Trophoblast cell (in vitro differentiated cells and primary cell): Measurements from ENCODE around the gene MYO18A.

Experiments used
- DNase-seq, 2 donors: peaks; one replicate each; pipeline ENCODE4 v3.0.0-alpha.2; 2016
- H2AFZ ChIP-seq: 2 replicates; pipeline ENCODE4 v1.6.1; 2013; ENCODE audit warnings: low read length, moderate library complexity, mild to moderate bottlenecking; ENCODE audit not compliant: insufficient read depth, poor library complexity
- H2AK5ac ChIP-seq: 2 replicates; pipeline ENCODE4 v1.6.1; 2013; ENCODE audit warnings: mild to moderate bottlenecking, low read length
- H2BK120ac ChIP-seq: 2 replicates; pipeline ENCODE4 v1.6.1; 2013; ENCODE audit warnings: low read length, mild to moderate bottlenecking, moderate library complexity; ENCODE audit not compliant: insufficient read depth, poor library complexity
- H2BK12ac ChIP-seq: 2 replicates; pipeline ENCODE4 v1.6.1; 2013; ENCODE audit warnings: mild to moderate bottlenecking, low read length, moderate library complexity
- H2BK5ac ChIP-seq: 2 replicates; pipeline ENCODE4 v1.6.1; 2013; ENCODE audit warnings: low read length, low read depth, moderate library complexity, mild to moderate bottlenecking; ENCODE audit not compliant: poor library complexity
- H3K14ac ChIP-seq: 2 replicates; pipeline ENCODE4 v1.6.1; 2013; ENCODE audit warnings: mild to moderate bottlenecking, low read length
- H3K18ac ChIP-seq: 2 replicates; pipeline ENCODE4 v1.6.1; 2013; ENCODE audit warnings: mild to moderate bottlenecking, low read length
- H3K23ac ChIP-seq: 2 replicates; pipeline ENCODE4 v1.6.1; 2013; ENCODE audit warnings: low read length
- H3K27ac ChIP-seq: 2 replicates; pipeline ENCODE4 v1.5.1; 2013; ENCODE audit warnings: low read depth, mild to moderate bottlenecking, inconsistent platforms, low read length, moderate library complexity
- H3K27me3 ChIP-seq: 2 replicates; pipeline ENCODE4 v1.6.1; 2013; ENCODE audit warnings: inconsistent platforms, mild to moderate bottlenecking, low read length, moderate library complexity; ENCODE audit not compliant: insufficient read depth
- H3K36me3 ChIP-seq, 2 experiments: 1 replicate in 1 of 2; 2 replicates in 1 of 2; pipeline ENCODE4 v1.6.1; 2013; ENCODE audit warnings: low read length in 2 of 2, mild to moderate bottlenecking in 2 of 2, moderate library complexity in 1 of 2; ENCODE audit not compliant: insufficient read depth in 2 of 2, control insufficient read depth in 1 of 2
- H3K4ac ChIP-seq: 2 replicates; pipeline ENCODE4 v1.6.1; 2013; ENCODE audit warnings: low read depth, mild to moderate bottlenecking, low read length, moderate library complexity
- H3K4me1 ChIP-seq, 2 experiments: 1 replicate in 1 of 2; 2 replicates in 1 of 2; pipeline ENCODE4 v1.6.1; 2013; ENCODE audit warnings: low read length in 2 of 2, mild to moderate bottlenecking in 2 of 2, moderate library complexity in 1 of 2; ENCODE audit not compliant: insufficient read depth in 2 of 2, control insufficient read depth in 1 of 2
- H3K4me2 ChIP-seq: 2 replicates; pipeline ENCODE4 v1.6.1; 2013; ENCODE audit warnings: inconsistent platforms, mild to moderate bottlenecking, low read length, moderate library complexity
- H3K4me3 ChIP-seq: 2 replicates; pipeline ENCODE4 v1.5.1; 2013; ENCODE audit warnings: mild to moderate bottlenecking, low read depth, low read length, inconsistent platforms
- H3K79me1 ChIP-seq: one replicate; pipeline ENCODE4 v1.6.1; 2013; ENCODE audit warnings: low read length
- H3K79me2 ChIP-seq: 2 replicates; pipeline ENCODE4 v1.6.1; 2013; ENCODE audit warnings: low read length, mild to moderate bottlenecking; ENCODE audit not compliant: control insufficient read depth, insufficient read depth, poor library complexity
- H3K9ac ChIP-seq: 2 replicates; pipeline ENCODE4 v1.6.1; 2013; ENCODE audit warnings: mild to moderate bottlenecking, low read length
- H3K9me3 ChIP-seq: 2 replicates; pipeline ENCODE4 v1.6.1; 2013; ENCODE audit warnings: low read depth, mild to moderate bottlenecking, control low read depth, inconsistent platforms, low read length; ENCODE audit not compliant: insufficient read depth
- H4K12ac ChIP-seq: 2 replicates; pipeline ENCODE4 v1.6.1; 2013; ENCODE audit warnings: low read depth, mild to moderate bottlenecking, low read length, moderate library complexity
- H4K8ac ChIP-seq: 2 replicates; pipeline ENCODE4 v1.6.1; 2013; ENCODE audit warnings: low read depth, mild to moderate bottlenecking, low read length, moderate library complexity
- H4K91ac ChIP-seq: one replicate; pipeline ENCODE4 v1.6.1; 2013; ENCODE audit warnings: low read depth, mild to moderate bottlenecking, low read length, moderate library complexity
- WGBS: extraction: QIAGEN DNeasy Blood & Tissue Kit; methylation state at CpG from one replicate; pipeline ENCODE4 v1.1.7; 2013; ENCODE audit warnings: missing lambda C conversion rate; ENCODE audit not compliant: insufficient read length, insufficient coverage; ENCODE audit errors: extremely low coverage; 5-methylcytosine and 5-hydroxymethylcytosine counted together

Gene MYO18A

GRCh38 chr17:29154516-29155226 lies 25.5 kb downstream of the MYO18A start:
- no CpG with 5 or more reads among the region's 11 CpGs for WGBS

GRCh38 chr17:29151567-29151966 lies 28.6 kb downstream of the MYO18A start:
- peak overlapping the region; percentile 26 for H3K4me2 ChIP-seq
- peak overlapping the region; percentile 28 for H2AK5ac ChIP-seq
- peak overlapping the region; percentile 28 for H3K14ac ChIP-seq
- H3K18ac ChIP-seq: peak overlapping the region; percentile 40
- peak; percentile 94 to 95 for DNase-seq
- H2BK12ac ChIP-seq: peak overlapping the region; percentile 63
- H3K79me1 ChIP-seq: peaks cover 36% of the 10 kb centered on the region
- peak overlapping the region; percentile 6 for H2AFZ ChIP-seq
- H2BK5ac ChIP-seq: peak overlapping the region; percentile 48
- H3K79me2 ChIP-seq: peaks cover 9% of the 10 kb centered on the region
- H3K36me3 ChIP-seq: no peaks in the 10 kb centered on the region
- H2BK120ac ChIP-seq: peak overlapping the region; percentile 74
- H3K9ac ChIP-seq: no peak overlapping the region
- H4K8ac ChIP-seq: peak overlapping the region; percentile 72
- peak overlapping the region; percentile 5 for H3K4ac ChIP-seq
- H3K27ac ChIP-seq: peak overlapping the region; percentile 57
- peak overlapping the region; percentile 71 for H4K91ac ChIP-seq
- no peaks in the 10 kb centered on the region for H3K27me3 ChIP-seq
- H4K12ac ChIP-seq: no peak overlapping the region
- H3K23ac ChIP-seq: no peak overlapping the region
- no CpG with 5 or more reads among the region's 4 CpGs for WGBS
- no peaks in the 10 kb centered on the region for H3K9me3 ChIP-seq
- peaks cover 49 to 61% of the 10 kb centered on the region in 2 experiments for H3K4me1 ChIP-seq
- H3K4me3 ChIP-seq: no peak overlapping the region

More at GRCh38 chr17:29154516-29155226, 25.5 kb downstream of the MYO18A start:
- no peak overlapping the region for H3K9ac ChIP-seq
- H3K27me3 ChIP-seq: no peaks in the 10 kb centered on the region
- H4K8ac ChIP-seq: peak overlapping the region; percentile 39
- H3K27ac ChIP-seq: peak overlapping the region; percentile 58
- peak overlapping the region; percentile 65 for H3K14ac ChIP-seq
- no peak overlapping the region for H3K4me3 ChIP-seq
- H3K79me2 ChIP-seq: peaks cover 14% of the 10 kb centered on the region
- no peak overlapping the region for H2AFZ ChIP-seq
- H3K23ac ChIP-seq: no peak overlapping the region
- H4K12ac ChIP-seq: no peak overlapping the region
- H3K4me1 ChIP-seq: peaks cover 63 to 76% of the 10 kb centered on the region in 2 experiments
- peaks cover 47% of the 10 kb centered on the region for H3K79me1 ChIP-seq
- DNase-seq: no peak
- peak overlapping the region; percentile 61 for H2AK5ac ChIP-seq
- H3K4me2 ChIP-seq: peak overlapping the region; percentile 3
- peak overlapping the region; percentile 49 for H2BK120ac ChIP-seq
- H2BK5ac ChIP-seq: peak overlapping the region; percentile 51
- peak overlapping the region; percentile 88 for H2BK12ac ChIP-seq
- H4K91ac ChIP-seq: peak overlapping the region; percentile 75
- no peaks in the 10 kb centered on the region for H3K36me3 ChIP-seq
- H3K4ac ChIP-seq: peak overlapping the region; percentile 36
- no peaks in the 10 kb centered on the region for H3K9me3 ChIP-seq
- peak overlapping the region; percentile 76 for H3K18ac ChIP-seq

- Histone ChIP-seq H2BK12ac (peak overlapping the region; percentile 16), H3K4ac (no peak overlapping the region), H4K8ac (no peak overlapping the region), H3K36me3 (no peaks in the 10 kb centered on the region), H2AFZ (no peak overlapping the region), H2BK120ac (peak overlapping the region; percentile 0), H3K4me2 (no peak overlapping the region), H3K18ac (no peak overlapping the region), H3K4me1 (peaks cover 37 to 47% of the 10 kb centered on the region in 2 experiments), H4K91ac (no peak overlapping the region), H3K9me3 (no peaks in the 10 kb centered on the region), H3K9ac (no peak overlapping the region), H3K79me2 (peaks cover 4% of the 10 kb centered on the region), H2AK5ac (peak overlapping the region; percentile 4), H4K12ac (no peak overlapping the region), H3K14ac (no peak overlapping the region), H3K79me1 (peaks cover 25% of the 10 kb centered on the region), H3K27ac (no peak overlapping the region), H3K4me3 (no peak overlapping the region), H3K27me3 (no peaks in the 10 kb centered on the region), H3K23ac (no peak overlapping the region), H2BK5ac (no peak overlapping the region)
- DNase-seq: no peak
- no CpG with 5 or more reads among the region's 2 CpGs for WGBS
Measured at GRCh38 chr17:29150161-29150560, 30.0 kb downstream of the MYO18A start.

- peaks cover 18% of the 10 kb centered on the region for H3K79me1 ChIP-seq
- no peak overlapping the region for H3K9ac ChIP-seq
- no peak for DNase-seq
- H2BK12ac ChIP-seq: peak overlapping the region; percentile 76
- no peak overlapping the region for H3K27ac ChIP-seq
- H3K23ac ChIP-seq: no peak overlapping the region
- H3K14ac ChIP-seq: peak overlapping the region; percentile 59
- H3K18ac ChIP-seq: peak overlapping the region; percentile 57
- no peaks in the 10 kb centered on the region for H3K9me3 ChIP-seq
- peak overlapping the region; percentile 34 for H2AK5ac ChIP-seq
- WGBS: no CpG with 5 or more reads among the region's 8 CpGs
- H3K27me3 ChIP-seq: no peaks in the 10 kb centered on the region
- H3K4ac ChIP-seq: no peak overlapping the region
- peak overlapping the region; percentile 38 for H2AFZ ChIP-seq
- peaks cover 31 to 41% of the 10 kb centered on the region in 2 experiments for H3K4me1 ChIP-seq
- peak overlapping the region; percentile 47 for H2BK120ac ChIP-seq
- peak overlapping the region; percentile 63 for H4K12ac ChIP-seq
- H2BK5ac ChIP-seq: no peak overlapping the region
- H4K8ac ChIP-seq: peak overlapping the region; percentile 63
- peak overlapping the region; percentile 54 for H3K4me2 ChIP-seq
- peak overlapping the region; percentile 81 for H4K91ac ChIP-seq
- no peak overlapping the region for H3K4me3 ChIP-seq
- no peaks in the 10 kb centered on the region for H3K36me3 ChIP-seq
- H3K79me2 ChIP-seq: peaks cover 3% of the 10 kb centered on the region
Measured at GRCh38 chr17:29149431-29150064, 30.6 kb downstream of the MYO18A start.
